PC-3 (cell line): ENCODE results near the gene HTR1E.

Experiments
- CTCF ChIP-seq: fragments of 300-600 bp; sonication (generic); conservative IDR thresholded peaks from 2 replicates; pipeline ENCODE4 v1.5.1; 2017; ENCODE audit warnings: antibody characterized with exemption, low read depth, mild to moderate bottlenecking, low read length
- EZH2 ChIP-seq: fragments of 300-600 bp; sonication (generic); IDR thresholded peaks from one replicate; pipeline ENCODE4 v1.6.1; 2017; ENCODE audit warnings: antibody characterized with exemption, mild to moderate bottlenecking, low read length; ENCODE audit not compliant: unreplicated experiment

- TF ChIP-seq CTCF (no peak), EZH2 (no peak)
Observed at GRCh38 chr6:87054143-87054833, 117.0 kb downstream of the HTR1E start.
